OCI-LY3 (cell line): ENCODE data around the gene NTPCR.
"Not testable (repeated sequence)": the region's sequence is repeated elsewhere in the genome, so short reads cannot be mapped to it uniquely, and the experiment has no call there.

Experiments used
- H2AFZ ChIP-seq: fragments of 200-600, 300-600 bp; shearing (Covaris generic); 2 replicates; pipeline ENCODE4 v1.6.0; 2014; ENCODE audit warnings: antibody characterized with exemption, low read depth, low read length
- H3K27ac ChIP-seq: fragments of 200-600, 300-600 bp; sonication (generic); 2 replicates; pipeline ENCODE4 v1.5.1; 2014; ENCODE audit warnings: mild to moderate bottlenecking, low read length, moderate library complexity, mixed read lengths
- H3K27me3 ChIP-seq: fragments of 200-600, 300-600 bp; sonication (generic); 2 replicates; pipeline ENCODE4 v1.6.1; 2014; ENCODE audit warnings: low read depth, low read length, mixed read lengths
- H3K36me3 ChIP-seq: fragments of 200-600, 300-600 bp; sonication (generic); replicated peaks from 2 replicates; pipeline ENCODE3; 2014; ENCODE audit warnings: low read depth, low read length, mixed read lengths
- H3K4me1 ChIP-seq: fragments of 300-600, 200-600 bp; sonication (generic); 2 replicates; pipeline ENCODE4 v1.6.1; 2014; ENCODE audit warnings: low read length, mixed read lengths
- H3K4me2 ChIP-seq: fragments of 200-600, 300-600 bp; sonication (generic); 2 replicates; pipeline ENCODE4 v1.6.1; 2014; ENCODE audit warnings: low read length, mixed read lengths
- H3K4me3 ChIP-seq: fragments of 300-600, 200-600 bp; sonication (generic); 2 replicates; pipeline ENCODE4 v1.5.1; 2014; ENCODE audit warnings: antibody characterized with exemption, mild to moderate bottlenecking, low read length, moderate library complexity
- H3K79me2 ChIP-seq: fragments of 300-600, 200-600 bp; shearing (Covaris generic); 2 replicates; pipeline ENCODE4 v1.6.1; 2014; ENCODE audit warnings: mild to moderate bottlenecking, low read length, mixed read lengths
- H3K9ac ChIP-seq: fragments of 300-600, 200-600 bp; shearing (Covaris generic); 2 replicates; pipeline ENCODE4 v1.6.0; 2014; ENCODE audit warnings: mild to moderate bottlenecking, low read length, moderate library complexity
- H3K9me3 ChIP-seq: fragments of 200-600, 300-600 bp; shearing (Covaris generic); 2 replicates; pipeline ENCODE4 v1.6.1; 2014; ENCODE audit warnings: low read length, mixed read lengths; ENCODE audit not compliant: insufficient read depth
- H4K20me1 ChIP-seq: fragments of 200-600, 300-600 bp; sonication (generic); 2 replicates; pipeline ENCODE4 v1.6.1; 2016; ENCODE audit warnings: low read length, mixed read lengths; ENCODE audit not compliant: insufficient read depth
- CTCF ChIP-seq: fragments of 200-600, 300-600 bp; sonication (generic); IDR thresholded peaks from 2 replicates; pipeline ENCODE4 v1.5.1; 2014; ENCODE audit warnings: antibody characterized with exemption, low read length, low read depth
- EZH2phosphoT487 ChIP-seq: fragments of 200-600 bp; shearing (Covaris generic); IDR thresholded peaks from 2 replicates; pipeline ENCODE4 v1.6.1; 2018; ENCODE audit warnings: antibody characterized with exemption, mixed run types, low read depth

NTPCR gene

GRCh38 chr1:232999956-233000625, 49.7 kb downstream of the NTPCR start:
- Histone ChIP-seq H3K4me1 (no peaks in the 10 kb centered on the region), H2AFZ (no peak overlapping the region), H3K4me2 (no peak overlapping the region), H3K9ac (no peak overlapping the region), H3K27ac (no peak overlapping the region), H3K36me3 (no peaks in the 10 kb centered on the region), H4K20me1 (no peaks in the 10 kb centered on the region), H3K4me3 (no peak overlapping the region), H3K9me3 (no peaks in the 10 kb centered on the region), H3K27me3 (no peaks in the 10 kb centered on the region), H3K79me2 (no peaks in the 10 kb centered on the region)
- no peak for TF ChIP-seq CTCF
- TF ChIP-seq EZH2phosphoT487, result no peak

DNA sequence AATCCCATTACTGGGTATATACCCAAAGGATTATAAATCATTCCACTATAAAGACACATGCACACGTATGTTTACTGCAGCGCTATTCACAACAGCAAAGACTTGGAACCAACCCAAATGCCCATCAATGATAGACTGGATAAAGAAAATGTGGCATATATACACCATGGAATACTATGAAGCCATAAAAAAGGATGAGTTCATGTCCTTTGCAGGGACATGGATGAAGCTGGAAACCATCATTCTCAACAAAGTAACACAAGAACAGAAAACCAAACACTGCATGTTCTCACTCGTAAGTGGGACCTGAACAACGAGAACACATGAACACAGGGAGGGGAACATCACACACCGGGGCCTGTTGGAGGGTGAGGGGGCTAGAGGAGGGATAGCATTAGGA, 53.2 kb downstream of the NTPCR start:
- not testable (repeated sequence) for H3K27me3 ChIP-seq, H3K9ac ChIP-seq, H3K4me2 ChIP-seq, H3K4me3 ChIP-seq, H3K4me1 ChIP-seq, H3K79me2 ChIP-seq, H3K9me3 ChIP-seq, H2AFZ ChIP-seq, H3K27ac ChIP-seq, H3K36me3 ChIP-seq, H4K20me1 ChIP-seq

DNA sequence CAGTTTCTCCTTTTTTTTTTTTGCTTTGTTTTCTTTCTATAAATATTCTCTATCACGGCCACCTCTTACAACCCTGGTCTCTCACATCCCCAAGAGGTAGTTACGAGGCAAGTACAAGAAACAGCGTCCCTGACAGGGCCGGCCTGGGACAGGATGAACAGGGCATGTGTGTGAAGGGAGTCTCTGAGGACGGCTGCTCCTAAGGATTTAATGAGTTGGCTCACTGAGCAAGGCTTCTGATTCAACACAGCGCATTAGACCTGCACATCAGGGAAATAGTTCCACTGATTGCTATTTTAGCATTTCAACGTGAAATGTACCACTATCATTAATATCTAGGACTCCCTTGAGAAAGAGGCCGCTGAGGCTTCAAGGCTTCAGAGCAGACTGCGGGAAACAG, 54.0 kb downstream of the NTPCR start:
- Histone ChIP-seq H3K27ac (no peak overlapping the region), H3K9me3 (no peaks in the 10 kb centered on the region), H2AFZ (no peak overlapping the region), H3K4me1 (no peaks in the 10 kb centered on the region), H3K4me3 (no peak overlapping the region), H3K36me3 (no peaks in the 10 kb centered on the region), H3K79me2 (no peaks in the 10 kb centered on the region), H3K9ac (no peak overlapping the region), H4K20me1 (no peaks in the 10 kb centered on the region), H3K4me2 (no peak overlapping the region), H3K27me3 (no peaks in the 10 kb centered on the region)
- no peak for TF ChIP-seq CTCF
- TF ChIP-seq EZH2phosphoT487, result no peak

GRCh38 chr1:233005156-233005555, 54.7 kb downstream of the NTPCR start:
- Histone ChIP-seq H3K9me3 (no peaks in the 10 kb centered on the region), H3K36me3 (no peaks in the 10 kb centered on the region), H3K27me3 (no peaks in the 10 kb centered on the region), H3K27ac (no peak overlapping the region), H3K9ac (no peak overlapping the region), H3K4me3 (no peak overlapping the region), H4K20me1 (no peaks in the 10 kb centered on the region), H3K79me2 (no peaks in the 10 kb centered on the region), H3K4me1 (no peaks in the 10 kb centered on the region), H3K4me2 (no peak overlapping the region), H2AFZ (no peak overlapping the region)
- TF ChIP-seq EZH2phosphoT487, result no peak
- TF ChIP-seq CTCF, result no peak
